Aorta (tissue), 5 donors: Measurements from ENCODE around the gene ITGB2. TPM values are rescaled to one million over a fixed set of nuclear protein-coding genes. Genes with fewer than 3 reads are reported as not detected.
A peak's percentile ranks its signal among the peaks of the same experiment; 100 is the strongest.

Experiments
- ATAC-seq: fragments of 200-7000 bp; cut with Tn5 transposase; one replicate; pipeline ENCODE4 v1.9.1; 2022; ENCODE audit warnings: moderate library complexity; ENCODE audit not compliant: low FRiP score
- DNase-seq, 2 donors: peaks; one replicate each; pipeline ENCODE4 v3.0.0-alpha.2; 2020
- H3K27ac ChIP-seq, 2 donors: one replicate each; pipeline ENCODE4 v1.5.1; 2013; ENCODE audit warnings: low read length in 2 of 2, mild to moderate bottlenecking in 2 of 2, moderate library complexity in 2 of 2, control low read depth in 1 of 2, inconsistent platforms in 1 of 2, low read depth in 1 of 2
- H3K27me3 ChIP-seq, 2 donors: one replicate each; pipeline ENCODE4 v1.6.1; 2013; ENCODE audit warnings: control low read depth in 1 of 2, low read length in 1 of 2, mild to moderate bottlenecking in 1 of 2, moderate library complexity in 1 of 2; ENCODE audit not compliant: insufficient read depth in 2 of 2, control insufficient read depth in 1 of 2
- H3K36me3 ChIP-seq, 2 donors: one replicate each; pipeline ENCODE4 v1.6.1; 2013; ENCODE audit warnings: control low read depth in 1 of 2, low read length in 1 of 2, mild to moderate bottlenecking in 1 of 2; ENCODE audit not compliant: insufficient read depth in 2 of 2, control insufficient read depth in 1 of 2
- H3K4me1 ChIP-seq, 2 donors: one replicate each; pipeline ENCODE4 v1.6.1; 2013; ENCODE audit warnings: low read length in 2 of 2, control low read depth in 1 of 2, mild to moderate bottlenecking in 1 of 2, moderate library complexity in 1 of 2; ENCODE audit not compliant: insufficient read depth in 2 of 2, control insufficient read depth in 1 of 2
- H3K4me3 ChIP-seq, 2 donors: one replicate each; pipeline ENCODE4 v1.5.1; 2013; ENCODE audit warnings: low read length in 2 of 2, control low read depth in 1 of 2, mild to moderate bottlenecking in 1 of 2
- H3K9me3 ChIP-seq: one replicate; pipeline ENCODE4 v1.6.1; 2013; ENCODE audit warnings: mild to moderate bottlenecking, low read length; ENCODE audit not compliant: control insufficient read depth
- whole genome bisulfite sequencing, 2 donors: extraction: QIAGEN DNeasy Blood & Tissue Kit; methylation state at CpG; one replicate each; pipeline ENCODE4 v1.1.7; 2013; 5-methylcytosine and 5-hydroxymethylcytosine counted together
- intact Hi-C, 2 donors: fragments of 100-400 bp; cut with DNase I; formaldehyde crosslinking; loops; one replicate each; pipeline versions ENCODE4 v1.14.2 to v1.15.0; 2022
- polyA plus RNA-seq, 2 donors: library from polyadenylated mRNA; stranded (reverse); fragments of 200-250 nt; gene quantifications; one replicate each; pipeline ENCODE4 v1.2.3, GENCODE V29; 2013
- total RNA-seq, 2 donors: library from RNA; stranded (reverse); fragmentation: NEBNext Ultra II Directional; extraction: Animal tissue kit (Norgen Biotek cat#: 25700); gene quantifications; one replicate each; pipeline ENCODE4 v1.2.1, GENCODE V29; 2021
- donor health status: healthy with polysubstance abuse.
- donor health status: Bipolar disorder and iron deficiency.
- donor health status: DM: no; HTN: no; CAD: no.
- donor health status: DM: no; HTN: no; CAD: no.
- donor health status: DM: yes; HTN: yes; CAD: no.

ITGB2 gene
- total and polyA plus RNA-seq, 4 donors = 6.7 to 110 (median 57.0) TPM

GRCh38 chr21:44905016-44905727 is 15.5 kb downstream of the ITGB2 start:
- H3K4me1 ChIP-seq = no peaks in the 10 kb centered on the region
- intact Hi-C loops = no loop called here
- no peaks in the 10 kb centered on the region for H3K27me3 ChIP-seq
- H3K27ac ChIP-seq = no peak overlapping the region
- H3K9me3 ChIP-seq = no peaks in the 10 kb centered on the region
- no peak overlapping the region for H3K4me3 ChIP-seq
- WGBS, 2 donors = 91% methylated on average over 22 of the region's 22 CpGs
- ATAC-seq (no peak), DNase-seq (no peak)
- H3K36me3 ChIP-seq = no peaks in the 10 kb centered on the region

DNA sequence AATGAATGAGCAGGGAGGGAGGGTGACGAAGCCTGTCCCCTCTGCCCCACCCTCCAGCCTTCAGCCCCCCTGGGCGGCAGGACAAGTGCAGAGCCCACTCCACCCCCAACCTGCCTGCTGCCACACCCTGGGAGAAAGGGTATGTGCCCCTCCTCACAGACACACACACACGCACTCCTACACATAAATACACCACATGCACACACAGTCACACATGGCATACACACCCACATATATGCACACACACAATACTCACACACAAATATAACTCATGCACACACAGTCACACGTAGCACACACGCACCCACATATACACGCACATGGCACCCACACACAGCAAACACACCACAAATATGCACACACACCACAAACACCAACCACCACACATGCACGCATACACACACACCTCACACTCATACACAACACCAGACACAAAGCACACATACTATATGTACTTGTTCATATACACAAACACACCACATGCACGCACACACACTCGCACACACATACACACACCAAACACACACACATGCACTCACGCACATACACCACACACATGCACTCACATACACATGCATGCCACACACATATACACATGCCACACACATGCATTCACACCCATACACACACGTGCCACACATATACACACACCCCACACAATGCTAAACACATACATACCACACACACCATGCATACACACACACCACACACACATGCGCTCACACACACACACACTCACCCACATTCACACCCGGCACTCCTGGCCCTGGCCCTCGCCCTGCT is 16.4 kb downstream of the ITGB2 start:
- intact Hi-C loops = no loop called here
- Histone ChIP-seq H3K4me3 (no peak overlapping the region), H3K9me3 (no peaks in the 10 kb centered on the region), H3K36me3 (no peaks in the 10 kb centered on the region), H3K4me1 (no peaks in the 10 kb centered on the region), H3K27me3 (no peaks in the 10 kb centered on the region), H3K27ac (no peak overlapping the region)
- WGBS, 2 donors = 92 to 96% methylated on average over 14 of the region's 14 CpGs
- ATAC-seq = no peak
- DNase-seq = no peak

DNA sequence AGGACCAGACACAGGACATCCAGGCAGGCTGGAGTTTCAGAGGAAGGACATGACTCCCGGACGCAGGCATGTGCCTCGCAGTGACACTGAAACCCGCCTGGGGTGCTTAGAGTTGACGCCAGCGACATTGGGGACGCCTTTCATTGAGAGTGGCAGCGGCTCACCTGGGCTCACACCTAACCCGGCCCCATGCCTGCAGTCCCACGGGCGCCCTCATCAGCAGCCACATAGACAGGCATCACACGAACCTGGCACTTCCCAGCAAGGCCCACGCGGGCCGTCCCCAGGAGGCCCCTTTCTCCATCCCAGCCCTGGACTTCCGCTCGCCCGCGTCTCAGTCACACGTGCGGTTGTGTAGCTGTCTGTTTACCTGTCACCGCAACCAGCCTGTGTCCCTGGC is 17.0 kb downstream of the ITGB2 start:
- WGBS, 2 donors = 87 to 95% methylated on average over 19 to 22 of the region's 22 CpGs
- Histone ChIP-seq H3K27me3 (no peaks in the 10 kb centered on the region), H3K27ac (no peak overlapping the region), H3K36me3 (no peaks in the 10 kb centered on the region), H3K9me3 (no peaks in the 10 kb centered on the region), H3K4me3 (no peak overlapping the region), H3K4me1 (no peaks in the 10 kb centered on the region)
- DNase-seq (no peak), ATAC-seq (no peak)
- intact Hi-C loops = no loop called here

DNA sequence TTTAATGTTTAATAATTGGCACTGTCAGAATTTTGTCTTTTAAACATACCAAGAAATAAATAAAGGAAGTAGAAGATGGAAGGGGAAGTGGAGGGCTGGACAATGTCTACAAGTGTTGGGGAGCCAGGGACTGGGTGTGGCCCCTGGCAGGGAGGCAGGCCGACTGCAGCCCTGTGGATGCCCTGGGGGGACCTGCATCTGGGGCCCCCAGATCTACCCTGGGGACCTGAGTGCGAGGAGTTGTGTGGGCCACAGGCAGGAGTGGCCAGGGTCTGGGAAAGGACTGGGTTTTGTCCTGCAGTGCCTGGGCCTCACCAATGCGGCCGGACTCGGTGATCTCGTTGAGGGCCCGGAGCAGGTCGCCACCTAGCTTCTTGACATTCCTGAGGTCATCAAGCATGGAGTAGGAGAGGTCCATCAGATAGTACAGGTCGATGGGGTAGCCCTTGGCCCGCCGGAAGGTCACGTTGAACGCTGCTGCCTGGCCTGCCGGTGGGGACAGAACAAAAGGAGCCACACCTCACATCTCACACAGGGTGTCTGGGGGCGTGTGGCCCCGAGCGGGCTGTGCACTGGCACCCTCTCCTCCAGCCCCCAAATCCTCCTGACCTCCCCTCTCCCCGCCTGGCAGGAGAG is 17.5 kb downstream of the ITGB2 start:
- Histone ChIP-seq H3K4me3 (no peak overlapping the region), H3K36me3 (no peaks in the 10 kb centered on the region), H3K27ac (no peak overlapping the region), H3K4me1 (no peaks in the 10 kb centered on the region), H3K27me3 (no peaks in the 10 kb centered on the region), H3K9me3 (no peaks in the 10 kb centered on the region)
- intact Hi-C loops = no loop called here
- WGBS, 2 donors = 90 to 92% methylated on average over 18 of the region's 18 CpGs
- DNase-seq (peak in 1 of 2 donors; percentile 50), ATAC-seq (no peak)

- 93% methylated on average over 30 of the region's 30 CpGs for WGBS, 2 donors
- H3K36me3 ChIP-seq = no peaks in the 10 kb centered on the region
Observed at GRCh38 chr21:44902268-44903049, 18.2 kb downstream of the ITGB2 start.

DNA sequence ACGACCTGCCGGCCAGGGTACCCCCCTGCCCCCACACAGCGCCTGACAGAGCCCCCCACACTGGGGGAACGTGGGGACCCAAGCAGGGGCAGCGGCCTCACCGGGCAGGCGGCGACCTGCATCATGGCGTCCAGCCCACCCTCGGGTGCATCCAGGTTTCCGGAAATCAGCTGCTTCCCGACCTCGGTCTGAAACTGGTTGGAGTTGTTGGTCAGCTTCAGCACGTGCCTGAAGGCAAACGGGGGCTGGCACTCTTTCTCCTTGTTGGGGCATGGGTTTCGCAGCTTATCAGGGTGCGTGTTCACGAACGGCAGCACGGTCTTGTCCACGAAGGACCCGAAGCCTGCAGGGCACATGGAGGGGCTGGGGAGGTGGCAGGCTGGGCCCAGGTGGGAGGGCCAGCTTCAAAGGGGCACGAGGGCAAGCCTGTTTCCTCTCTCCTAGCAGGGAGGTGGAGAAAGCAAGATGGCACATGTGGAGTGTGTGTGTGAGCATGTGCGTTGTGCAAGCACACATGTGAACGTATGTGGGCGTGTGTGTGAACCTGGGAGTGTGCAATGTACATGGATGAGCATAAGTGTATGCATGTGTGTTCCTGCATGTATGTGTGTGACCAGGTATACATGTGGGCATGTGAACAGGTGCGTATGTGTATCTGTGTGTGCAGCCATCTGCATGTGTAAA is 19.2 kb downstream of the ITGB2 start:
- Histone ChIP-seq H3K27me3 (no peaks in the 10 kb centered on the region), H3K27ac (no peak overlapping the region), H3K9me3 (no peaks in the 10 kb centered on the region), H3K4me1 (no peaks in the 10 kb centered on the region), H3K4me3 (no peak overlapping the region), H3K36me3 (no peaks in the 10 kb centered on the region)
- DNase-seq (peak; percentile 45 to 63), ATAC-seq (no peak)
- intact Hi-C loops = no loop called here
- WGBS, 2 donors = 83 to 84% methylated on average over 27 of the region's 27 CpGs

More at GRCh38 chr21:44902268-44903049, 18.2 kb downstream of the ITGB2 start:
- ATAC-seq (no peak), DNase-seq (peak; percentile 32 to 69)
- Histone ChIP-seq H3K9me3 (no peaks in the 10 kb centered on the region), H3K4me3 (no peak overlapping the region), H3K4me1 (no peaks in the 10 kb centered on the region), H3K27ac (no peak overlapping the region), H3K27me3 (no peaks in the 10 kb centered on the region)
- intact Hi-C loops = no loop called here

GRCh38 chr21:44900559-44901251 is 20.0 kb downstream of the ITGB2 start:
- 87 to 88% methylated on average over 28 of the region's 28 CpGs for WGBS, 2 donors
- no peaks in the 10 kb centered on the region for H3K36me3 ChIP-seq

More at GRCh38 chr21:44900559-44901251, 20.0 kb downstream of the ITGB2 start:
- no peak overlapping the region for H3K27ac ChIP-seq
- no peaks in the 10 kb centered on the region for H3K4me1 ChIP-seq
- ATAC-seq (no peak), DNase-seq (peak; percentile 30 to 53)
- H3K9me3 ChIP-seq = no peaks in the 10 kb centered on the region
- no peak overlapping the region for H3K4me3 ChIP-seq
- intact Hi-C loops = no loop called here
- H3K27me3 ChIP-seq = no peaks in the 10 kb centered on the region
